ENCODE results near the gene CIB4.
A peak's percentile ranks its signal among the peaks of the same experiment; 100 is the strongest.

Gene CIB4

GRCh38 chr2:26645762-26646161, 4.6 kb upstream of the CIB4 start:
- no peak overlapping the region for H3K4me3 ChIP-seq (ENCODE audit: control insufficient read depth, low read depth, low read length)
- no peak for DNase-seq (ENCODE audit: low read depth)
- no peak for TF ChIP-seq CTCF (conservative IDR thresholded peaks at IDR 0.05; ENCODE audit: control insufficient read depth, insufficient read depth, low read depth, low read length)

GRCh38 chr2:26644188-26644835, 3.1 kb upstream of the CIB4 start:
- no peak for DNase-seq (ENCODE audit: low read depth)
- TF ChIP-seq CTCF (conservative IDR thresholded peaks at IDR 0.05; ENCODE audit: control insufficient read depth, insufficient read depth, low read depth, low read length), result no peak
- H3K4me3 ChIP-seq (ENCODE audit: control insufficient read depth, low read depth, low read length), result no peak overlapping the region

- TF ChIP-seq CTCF (conservative IDR thresholded peaks at IDR 0.05; ENCODE audit: control insufficient read depth, insufficient read depth, low read depth, low read length), result no peak
- no peak for DNase-seq (ENCODE audit: low read depth)
- no peak overlapping the region for H3K4me3 ChIP-seq (ENCODE audit: control insufficient read depth, low read depth, low read length)
Measured at GRCh38 chr2:26642429-26642828, 1.3 kb upstream of the CIB4 start.

- no peak for TF ChIP-seq CTCF (conservative IDR thresholded peaks at IDR 0.05; ENCODE audit: control insufficient read depth, insufficient read depth, low read depth, low read length)
- H3K4me3 ChIP-seq (ENCODE audit: control insufficient read depth, low read depth, low read length), result no peak overlapping the region
- DNase-seq (ENCODE audit: low read depth), result peak; percentile 73
Measured at GRCh38 chr2:26640331-26640745, 828 bp downstream of the CIB4 start.

DNA sequence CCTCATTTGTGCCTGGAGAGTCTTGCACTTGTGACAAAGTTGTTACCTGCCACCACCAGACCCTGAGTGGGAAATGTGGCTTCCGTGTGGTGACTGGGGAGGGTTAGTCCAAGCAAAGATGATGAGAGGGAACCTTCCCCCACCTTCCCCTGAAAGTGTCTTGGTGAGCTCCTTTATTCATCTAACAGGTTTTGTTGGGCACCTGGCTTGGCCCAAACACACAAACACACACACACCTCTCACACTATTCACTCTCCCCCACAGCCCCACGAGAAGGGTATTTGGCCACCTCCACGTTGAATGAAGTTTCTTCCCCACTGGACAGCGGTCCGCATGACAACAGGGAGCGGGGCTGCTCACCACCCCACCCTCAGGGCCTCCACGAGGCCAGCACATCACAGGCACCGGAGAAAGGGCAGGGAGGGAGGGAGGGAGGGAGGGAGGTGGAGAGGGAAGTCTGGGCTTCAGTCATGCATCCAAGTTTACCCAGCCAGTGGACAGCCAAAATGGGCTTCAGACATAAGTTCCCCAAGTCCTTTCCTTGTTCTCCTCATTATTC, 1.4 kb downstream of the CIB4 start:
- DNase-seq (ENCODE audit: low read depth), result no peak
- H3K4me3 ChIP-seq (ENCODE audit: control insufficient read depth, low read depth, low read length), result no peak overlapping the region
- TF ChIP-seq CTCF (conservative IDR thresholded peaks at IDR 0.05; ENCODE audit: control insufficient read depth, insufficient read depth, low read depth, low read length), result no peak

GRCh38 chr2:26637811-26638310, 3.3 kb downstream of the CIB4 start:
- H3K4me3 ChIP-seq (ENCODE audit: control insufficient read depth, low read depth, low read length), result no peak overlapping the region

More at GRCh38 chr2:26637811-26638310, 3.3 kb downstream of the CIB4 start:
- TF ChIP-seq CTCF (conservative IDR thresholded peaks at IDR 0.05; ENCODE audit: control insufficient read depth, insufficient read depth, low read depth, low read length), result no peak
- no peak for DNase-seq (ENCODE audit: low read depth)
